IMR-90 (cell line): ENCODE data around the gene COL25A1. TPM values are rescaled to one million over a fixed set of nuclear protein-coding genes. Genes with fewer than 3 reads are reported as not detected.

Experiments used
- ATAC-seq: fragments of 200-7000 bp; cut with Tn5 transposase; 2 replicates; pipeline ENCODE4 v1.9.1; 2020; ENCODE audit warnings: low read depth, mild to moderate bottlenecking, moderate library complexity
- BruUV-seq: library from RNA; stranded (reverse); fragments of 400-500 nt; replicated peaks from 2 replicates; lab custom pipeline; 2021; lab: Mats Ljungman, UMichigan
- CTCF ChIA-PET: fragments of 300-600 bp; formaldehyde crosslinking; extraction: SDS; loops from one replicate; lab custom pipeline; 2021; ENCODE audit warnings: antibody characterized with exemption; lab: Yijun Ruan, JAX
- POLR2A ChIA-PET: fragments of 300-600 bp; sonication (Branson Sonifier 250); formaldehyde crosslinking; loops from one replicate; lab custom pipeline; 2022; ENCODE audit warnings: antibody characterized with exemption; ENCODE audit not compliant: unreplicated experiment; lab: Charles Lee
- DNase-seq: peaks from one replicate; pipeline ENCODE4 v3.0.0; 2013
- H2AFZ ChIP-seq: replicated peaks from 2 replicates; pipeline ENCODE3; 2013; ENCODE audit warnings: low read length, mild to moderate bottlenecking; ENCODE audit not compliant: poor library complexity
- H2AK5ac ChIP-seq: 2 replicates; pipeline ENCODE4 v1.6.1; 2013; ENCODE audit warnings: low read depth, low read length, inconsistent platforms
- H2AK9ac ChIP-seq: replicated peaks from 2 replicates; pipeline ENCODE3; 2013; ENCODE audit warnings: mild to moderate bottlenecking, low read depth, low read length, moderate library complexity; ENCODE audit not compliant: poor library complexity
- H2BK120ac ChIP-seq: 2 replicates; pipeline ENCODE4 v1.6.1; 2013; ENCODE audit warnings: low read depth, low read length, inconsistent platforms
- H2BK15ac ChIP-seq: 3 replicates; pipeline ENCODE4 v1.6.1; 2013; ENCODE audit warnings: low read depth, low read length, inconsistent platforms
- H2BK20ac ChIP-seq: 2 replicates; pipeline ENCODE4 v1.6.1; 2013; ENCODE audit warnings: low read depth, mild to moderate bottlenecking, inconsistent platforms, low read length, moderate library complexity
- H2BK5ac ChIP-seq: 2 replicates; pipeline ENCODE4 v1.6.1; 2013; ENCODE audit warnings: mild to moderate bottlenecking, low read depth, low read length, inconsistent platforms; ENCODE audit not compliant: poor library complexity, severe bottlenecking
- H3K14ac ChIP-seq: replicated peaks from 2 replicates; pipeline ENCODE4 v1.6.1; 2013; ENCODE audit warnings: low read depth, low read length, inconsistent platforms
- H3K18ac ChIP-seq: 2 replicates; pipeline ENCODE4 v1.6.1; 2013; ENCODE audit warnings: low read depth, low read length, control low read depth
- H3K23ac ChIP-seq: 2 replicates; pipeline ENCODE4 v1.6.1; 2013; ENCODE audit warnings: low read depth, low read length, inconsistent platforms
- H3K27ac ChIP-seq: 2 replicates; pipeline ENCODE4 v1.5.1; 2013; ENCODE audit warnings: mild to moderate bottlenecking, control low read depth, low read length; ENCODE audit not compliant: insufficient read depth
- H3K27me3 ChIP-seq: 2 replicates; pipeline ENCODE4 v1.6.1; 2013; ENCODE audit warnings: low read length; ENCODE audit not compliant: control insufficient read depth, insufficient read depth
- H3K36me3 ChIP-seq: 2 replicates; pipeline ENCODE4 v1.6.1; 2013; ENCODE audit warnings: low read length, mixed read lengths; ENCODE audit not compliant: control insufficient read depth, insufficient read depth
- H3K4ac ChIP-seq: 2 replicates; pipeline ENCODE4 v1.6.1; 2013; ENCODE audit warnings: low read depth, low read length, inconsistent platforms
- H3K4me1 ChIP-seq: 2 replicates; pipeline ENCODE4 v1.6.1; 2013; ENCODE audit warnings: low read length, mixed read lengths; ENCODE audit not compliant: control insufficient read depth, insufficient read depth
- H3K4me2 ChIP-seq: 2 replicates; pipeline ENCODE4 v1.6.1; 2013; ENCODE audit warnings: low read depth, mild to moderate bottlenecking, control low read depth, low read length, moderate library complexity
- H3K4me3 ChIP-seq: 2 replicates; pipeline ENCODE4 v1.5.1; 2013; ENCODE audit warnings: low read depth, mild to moderate bottlenecking, control low read depth, low read length, moderate library complexity; ENCODE audit not compliant: insufficient read depth
- H3K56ac ChIP-seq: 2 replicates; pipeline ENCODE4 v1.6.1; 2013; ENCODE audit warnings: low read length, inconsistent platforms; ENCODE audit not compliant: insufficient read depth; ENCODE audit errors: extremely low read depth
- H3K79me1 ChIP-seq, 2 experiments: 2 replicates each; pipeline ENCODE4 v1.6.1; 2013; ENCODE audit warnings: low read length in 2 of 2, inconsistent platforms in 1 of 2, low read depth in 1 of 2
- H3K9ac ChIP-seq: 2 replicates; pipeline ENCODE4 v1.6.1; 2013; ENCODE audit warnings: low read depth, low read length, control low read depth
- H3K9me1 ChIP-seq: 2 replicates; pipeline ENCODE4 v1.6.1; 2013; ENCODE audit warnings: low read length, inconsistent platforms; ENCODE audit not compliant: insufficient read depth
- H3K9me3 ChIP-seq: 2 replicates; pipeline ENCODE4 v1.6.1; 2013; ENCODE audit warnings: low read length; ENCODE audit not compliant: control insufficient read depth, insufficient read depth
- H4K20me1 ChIP-seq: 2 replicates; pipeline ENCODE4 v1.6.1; 2013; ENCODE audit warnings: low read length, inconsistent platforms; ENCODE audit not compliant: insufficient read depth
- H4K5ac ChIP-seq: 2 replicates; pipeline ENCODE4 v1.6.1; 2013; ENCODE audit warnings: mild to moderate bottlenecking, low read depth, low read length, control low read depth
- H4K8ac ChIP-seq, 2 experiments: 2 replicates each; pipeline ENCODE4 v1.6.1; 2013; ENCODE audit warnings: low read depth in 2 of 2, low read length in 2 of 2, control low read depth in 1 of 2, inconsistent platforms in 1 of 2
- H4K91ac ChIP-seq: 2 replicates; pipeline ENCODE4 v1.6.1; 2013; ENCODE audit warnings: low read depth, low read length, inconsistent platforms; ENCODE audit not compliant: insufficient read depth
- BHLHE40 ChIP-seq: fragments of 150-350 bp; IDR thresholded peaks from 2 replicates; pipeline ENCODE4 v1.6.1; 2016; ENCODE audit warnings: mild to moderate bottlenecking, low read depth, low read length
- CEBPB ChIP-seq: IDR thresholded peaks from 2 replicates; pipeline ENCODE4 v1.6.1; 2012; ENCODE audit warnings: low read depth, low read length, improper control_type of control experiment
- CHD1 ChIP-seq: IDR thresholded peaks from 2 replicates; pipeline ENCODE4 v1.6.1; 2012; ENCODE audit warnings: low read depth, low read length, improper control_type of control experiment
- FOS ChIP-seq: fragments of 150-350 bp; IDR thresholded peaks from 2 replicates; pipeline ENCODE4 v1.6.1; 2016; ENCODE audit warnings: low read depth, low read length
- MAFK ChIP-seq: IDR thresholded peaks from 2 replicates; pipeline ENCODE4 v1.6.1; 2012; ENCODE audit warnings: low read depth, low read length, improper control_type of control experiment
- MAZ ChIP-seq: IDR thresholded peaks from 2 replicates; pipeline ENCODE4 v1.6.1; 2012; ENCODE audit warnings: low read depth, mild to moderate bottlenecking, low read length, improper control_type of control experiment, moderate library complexity, borderline replicate concordance
- MXI1 ChIP-seq: IDR thresholded peaks from 2 replicates; pipeline ENCODE4 v1.6.1; 2012; ENCODE audit warnings: low read depth, mild to moderate bottlenecking, low read length, moderate library complexity, borderline replicate concordance
- NFE2L2 ChIP-seq: fragments of 150-350 bp; IDR thresholded peaks from 2 replicates; pipeline ENCODE4 v1.6.1; 2016; ENCODE audit warnings: low read depth, mild to moderate bottlenecking, low read length
- POLR2A ChIP-seq: IDR thresholded peaks from 2 replicates; pipeline ENCODE4 v1.6.1; 2012; ENCODE audit warnings: mild to moderate bottlenecking, low read depth, low read length
- RAD21 ChIP-seq: IDR thresholded peaks from 2 replicates; pipeline ENCODE4 v1.6.1; 2012; ENCODE audit warnings: low read length, improper control_type of control experiment
- RCOR1 ChIP-seq: IDR thresholded peaks from 2 replicates; pipeline ENCODE4 v1.6.1; 2012; ENCODE audit warnings: mild to moderate bottlenecking, low read length, improper control_type of control experiment; ENCODE audit not compliant: insufficient replicate concordance
- RFX5 ChIP-seq: IDR thresholded peaks from 2 replicates; pipeline ENCODE4 v1.8.0; 2012; ENCODE audit warnings: low read depth, mild to moderate bottlenecking, low read length, moderate library complexity
- SMC3 ChIP-seq: fragments of 150-350 bp; IDR thresholded peaks from 2 replicates; pipeline ENCODE4 v1.6.1; 2016; ENCODE audit warnings: low read depth, mild to moderate bottlenecking, antibody characterized with exemption, low read length, moderate library complexity
- WGBS, 2 experiments: methylation state at CpG; one replicate each; pipeline versions ENCODE4 v1.1.5 to v1.1.7; 2013; ENCODE audit warnings: missing lambda C conversion rate in 2 of 2; ENCODE audit not compliant: insufficient read length in 1 of 2; ENCODE audit errors: extremely low coverage in 2 of 2; 5-methylcytosine and 5-hydroxymethylcytosine counted together
- dilution Hi-C: fragments of 300-500 bp; cut with HindIII; formaldehyde crosslinking; loops from one replicate; pipeline ENCODE4 v1.14.3; 2018; ENCODE audit warnings: low sequenced_read_pairs; ENCODE audit not compliant: unreplicated experiment
- in situ Hi-C: fragments of 300-500 bp; cut with MboI; formaldehyde crosslinking; loops from 3 replicates; pipeline ENCODE4 v1.14.3; 2019; ENCODE audit warnings: low sequenced_read_pairs, inconsistent platforms, mixed read lengths
- intact Hi-C: fragments of 100-400 bp; cut with micrococcal nuclease; formaldehyde crosslinking; loops from 2 replicates; pipeline ENCODE4 v1.10.0; 2022
- polyA plus RNA-seq, 3 experiments: library from polyadenylated mRNA; depleted of rRNA; stranded (reverse); fragments of >200 nt; gene quantifications; 2 replicates each; pipeline ENCODE4 v1.2.3, GENCODE V29; 2012; ENCODE audit warnings: low replicate concordance in 1 of 3
- total RNA-seq: library from RNA; depleted of rRNA; stranded (reverse); fragments of >200 nt; gene quantifications from 2 replicates; pipeline ENCODE4 v1.2.3, GENCODE V29; 2012
- TF ChIP-seq, protein P1 (sequence below): conservative IDR thresholded peaks from 2 replicates; pipeline ENCODE4 v1.5.1; 2012; ENCODE audit warnings: mild to moderate bottlenecking, low read depth, low read length, improper control_type of control experiment
- TF ChIP-seq, protein P2 (sequence below): fragments of 150-350 bp; IDR thresholded peaks from 2 replicates; pipeline ENCODE4 v1.6.1; 2016; ENCODE audit warnings: low read depth, mild to moderate bottlenecking, low read length, moderate library complexity, borderline replicate concordance
- TF ChIP-seq, protein P3 (sequence below): fragments of 150-350 bp; IDR thresholded peaks from 2 replicates; pipeline ENCODE4 v1.6.1; 2017; ENCODE audit warnings: mild to moderate bottlenecking, antibody characterized with exemption, low read length, low read depth

COL25A1 gene
- total and polyA plus RNA-seq, 2 of the 4 experiments (the other 2 are of a cell fraction), result under 0.01 to 0.05 TPM

DNA sequence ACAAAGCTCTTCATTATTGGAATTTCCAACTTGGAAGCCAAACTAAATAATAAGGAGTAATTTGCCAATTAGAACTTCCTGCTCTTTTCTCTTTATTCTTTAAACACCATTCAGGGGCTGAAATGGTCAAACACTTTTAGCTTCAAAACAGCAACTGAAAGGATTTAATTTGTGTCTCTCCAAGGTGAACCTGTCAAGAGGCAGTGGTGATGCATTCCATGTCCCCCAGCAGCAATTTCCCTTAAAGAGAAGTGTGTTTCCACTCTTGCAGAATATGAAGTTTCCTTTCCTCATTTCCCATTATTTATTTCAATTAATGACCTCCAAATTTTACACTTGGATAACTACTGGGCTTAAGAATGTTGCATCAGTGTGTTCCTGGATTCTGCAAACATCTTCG, 156.0 kb downstream of the COL25A1 start:
- no peak overlapping the region for H3K9ac ChIP-seq
- H3K56ac ChIP-seq, result no peak overlapping the region
- no peak overlapping the region for H3K4ac ChIP-seq
- H3K79me1 ChIP-seq, result no peaks in the 10 kb centered on the region
- H2BK120ac ChIP-seq, result no peak overlapping the region
- no peak overlapping the region for H4K8ac ChIP-seq
- POLR2A ChIA-PET, result no interaction called here
- no peaks in the 10 kb centered on the region; the same call in 1 of the 2 replicates for H3K27me3 ChIP-seq
- H3K36me3 ChIP-seq, result no peaks in the 10 kb centered on the region
- H2AK5ac ChIP-seq, result no peak overlapping the region
- H2BK15ac ChIP-seq, result no peak overlapping the region
- no peak overlapping the region for H4K91ac ChIP-seq
- in situ Hi-C loops (no loop called here), dilution Hi-C loops (no loop called here), intact Hi-C loops (no loop called here)
- no peak for DNase-seq
- H4K5ac ChIP-seq, result no peak overlapping the region
- no peak overlapping the region for H2AFZ ChIP-seq
- H3K23ac ChIP-seq, result no peak overlapping the region
- WGBS, 2 experiments, result no CpG with 5 or more reads among the region's 1 CpG
- H3K9me1 ChIP-seq, result no peaks in the 10 kb centered on the region
- no peak overlapping the region for H3K4me2 ChIP-seq
- no peak overlapping the region for H3K18ac ChIP-seq
- TF ChIP-seq RAD21 (no peak), MAZ (no peak), MXI1 (no peak), BHLHE40 (no peak), POLR2A (no peak), RFX5 (no peak), FOS (no peak), SMC3 (no peak), RCOR1 (no peak), CEBPB (no peak), MAFK (no peak), NFE2L2 (no peak), CHD1 (no peak)
- TF ChIP-seq, protein P1, sequence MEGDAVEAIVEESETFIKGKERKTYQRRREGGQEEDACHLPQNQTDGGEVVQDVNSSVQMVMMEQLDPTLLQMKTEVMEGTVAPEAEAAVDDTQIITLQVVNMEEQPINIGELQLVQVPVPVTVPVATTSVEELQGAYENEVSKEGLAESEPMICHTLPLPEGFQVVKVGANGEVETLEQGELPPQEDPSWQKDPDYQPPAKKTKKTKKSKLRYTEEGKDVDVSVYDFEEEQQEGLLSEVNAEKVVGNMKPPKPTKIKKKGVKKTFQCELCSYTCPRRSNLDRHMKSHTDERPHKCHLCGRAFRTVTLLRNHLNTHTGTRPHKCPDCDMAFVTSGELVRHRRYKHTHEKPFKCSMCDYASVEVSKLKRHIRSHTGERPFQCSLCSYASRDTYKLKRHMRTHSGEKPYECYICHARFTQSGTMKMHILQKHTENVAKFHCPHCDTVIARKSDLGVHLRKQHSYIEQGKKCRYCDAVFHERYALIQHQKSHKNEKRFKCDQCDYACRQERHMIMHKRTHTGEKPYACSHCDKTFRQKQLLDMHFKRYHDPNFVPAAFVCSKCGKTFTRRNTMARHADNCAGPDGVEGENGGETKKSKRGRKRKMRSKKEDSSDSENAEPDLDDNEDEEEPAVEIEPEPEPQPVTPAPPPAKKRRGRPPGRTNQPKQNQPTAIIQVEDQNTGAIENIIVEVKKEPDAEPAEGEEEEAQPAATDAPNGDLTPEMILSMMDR, result no peak
- TF ChIP-seq, protein P2, sequence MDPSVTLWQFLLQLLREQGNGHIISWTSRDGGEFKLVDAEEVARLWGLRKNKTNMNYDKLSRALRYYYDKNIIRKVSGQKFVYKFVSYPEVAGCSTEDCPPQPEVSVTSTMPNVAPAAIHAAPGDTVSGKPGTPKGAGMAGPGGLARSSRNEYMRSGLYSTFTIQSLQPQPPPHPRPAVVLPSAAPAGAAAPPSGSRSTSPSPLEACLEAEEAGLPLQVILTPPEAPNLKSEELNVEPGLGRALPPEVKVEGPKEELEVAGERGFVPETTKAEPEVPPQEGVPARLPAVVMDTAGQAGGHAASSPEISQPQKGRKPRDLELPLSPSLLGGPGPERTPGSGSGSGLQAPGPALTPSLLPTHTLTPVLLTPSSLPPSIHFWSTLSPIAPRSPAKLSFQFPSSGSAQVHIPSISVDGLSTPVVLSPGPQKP, result no peak
- TF ChIP-seq, protein P3, sequence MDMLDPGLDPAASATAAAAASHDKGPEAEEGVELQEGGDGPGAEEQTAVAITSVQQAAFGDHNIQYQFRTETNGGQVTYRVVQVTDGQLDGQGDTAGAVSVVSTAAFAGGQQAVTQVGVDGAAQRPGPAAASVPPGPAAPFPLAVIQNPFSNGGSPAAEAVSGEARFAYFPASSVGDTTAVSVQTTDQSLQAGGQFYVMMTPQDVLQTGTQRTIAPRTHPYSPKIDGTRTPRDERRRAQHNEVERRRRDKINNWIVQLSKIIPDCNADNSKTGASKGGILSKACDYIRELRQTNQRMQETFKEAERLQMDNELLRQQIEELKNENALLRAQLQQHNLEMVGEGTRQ, result no peak
- H2BK5ac ChIP-seq, result no peak overlapping the region
- H2BK20ac ChIP-seq, result no peak overlapping the region
- H3K14ac ChIP-seq, result no peak overlapping the region
- no peaks in the 10 kb centered on the region for H3K9me3 ChIP-seq
- BruUV-seq, result no TSS peak
- H3K27ac ChIP-seq, result no peak overlapping the region
- H3K4me3 ChIP-seq, result no peak overlapping the region
- no peaks in the 10 kb centered on the region for H4K20me1 ChIP-seq
- CTCF ChIA-PET, result no interaction called here
- no peaks in the 10 kb centered on the region for H3K4me1 ChIP-seq
- no peak overlapping the region for H2AK9ac ChIP-seq
- ATAC-seq, result no peak
